Breast epithelium (tissue), 4 donors: ENCODE results near the gene TTC36. TPM values are rescaled to one million over a fixed set of nuclear protein-coding genes. Genes with fewer than 3 reads are reported as not detected.
A peak's percentile ranks its signal among the peaks of the same experiment; 100 is the strongest.
"Not testable (repeated sequence)": the region's sequence is repeated elsewhere in the genome, so short reads cannot be mapped to it uniquely, and the experiment has no call there.

Experiments
- DNase-seq, 2 donors: peaks; one replicate each; pipeline ENCODE4 v3.0.0-alpha.2; 2019; ENCODE audit warnings: low spot score in 2 of 2
- H3K27ac ChIP-seq, 2 donors: fragments of 200-600 bp; sonication (generic) in 1 of 2; one replicate each; pipeline ENCODE4 v1.5.1; 2016 to 2019; ENCODE audit warnings: mild to moderate bottlenecking in 1 of 2
- H3K27me3 ChIP-seq, 2 donors: fragments of 200-600 bp; sonication (generic) in 1 of 2; one replicate each; pipeline versions ENCODE4 v1.5.1 to v1.6.0; 2017 to 2019; ENCODE audit warnings: control low read depth in 1 of 2, mild to moderate bottlenecking in 1 of 2
- H3K36me3 ChIP-seq: fragments of 200-600 bp; one replicate; pipeline ENCODE4 v1.5.1; 2019
- H3K4me1 ChIP-seq, 2 donors: fragments of 200-600 bp; sonication (generic); one replicate each; pipeline ENCODE4 v1.5.1; 2016 to 2019; ENCODE audit warnings: control low read depth in 1 of 2
- H3K4me3 ChIP-seq, 3 donors: fragments of 200-600 bp; sonication (generic); 1 replicate in 2 of 3; 2 replicates in 1 of 3; pipeline ENCODE4 v1.5.1; 2016 to 2019; ENCODE audit warnings: mild to moderate bottlenecking in 3 of 3, moderate library complexity in 2 of 3
- H3K9me3 ChIP-seq, 2 donors: fragments of 200-600 bp; sonication (generic) in 1 of 2; one replicate each; pipeline ENCODE4 v1.5.1; 2016 to 2019; ENCODE audit warnings: control low read depth in 1 of 2
- CTCF ChIP-seq, 3 donors: fragments of 450-650 bp; IDR thresholded peaks; one replicate each; pipeline ENCODE4 v1.5.1; 2016 to 2017; ENCODE audit warnings: antibody characterized with exemption in 3 of 3, mild to moderate bottlenecking in 3 of 3, moderate library complexity in 3 of 3
- POLR2A ChIP-seq: fragments of 450-650 bp; IDR thresholded peaks from one replicate; pipeline ENCODE4 v1.6.1; 2016; ENCODE audit warnings: antibody characterized with exemption, mild to moderate bottlenecking, moderate library complexity
- POLR2AphosphoS5 ChIP-seq, 3 donors: sonication (generic); formaldehyde crosslinking; IDR thresholded peaks; one replicate each; pipeline ENCODE4 v1.6.1; 2017; ENCODE audit warnings: antibody characterized with exemption in 3 of 3
- intact Hi-C: fragments of 100-400 bp; cut with DNase I; formaldehyde crosslinking; loops from one replicate; pipeline ENCODE4 v1.15.1; 2023; ENCODE audit warnings: low total_unique reads
- total RNA-seq, 3 donors: library from RNA; depleted of rRNA; stranded (reverse); fragments of >200 nt; gene quantifications; one replicate each; pipeline ENCODE4 v1.1.0, GENCODE V29; 2016

TTC36 gene
- total RNA-seq, 3 donors from 2014 or later = 3.4 to 15.1 (median 6.2) TPM

GRCh38 chr11:118570787-118571186, 43.5 kb downstream of the TTC36 start:
- Histone ChIP-seq H3K4me3 (no peak overlapping the region), H3K27ac (no peak overlapping the region), H3K27me3 (no peaks in the 10 kb centered on the region), H3K36me3 (no peaks in the 10 kb centered on the region), H3K4me1 (peaks cover 5 to 22% of the 10 kb centered on the region in 2 donors), H3K9me3 (no peaks in the 10 kb centered on the region)
- intact Hi-C loops = loop anchor here (10.0 kb wide), 1 partner anchor 1026 kb away; no protein-coding TSS in a partner anchor
- TF ChIP-seq CTCF (IDR thresholded peaks at IDR 0.05) (no peak), POLR2A (no peak), POLR2AphosphoS5 (IDR thresholded peaks at IDR 0.05) (no peak)
- no peak for DNase-seq

- not testable (repeated sequence) for H3K9me3 ChIP-seq, H3K36me3 ChIP-seq, DNase-seq, H3K27me3 ChIP-seq
- intact Hi-C loops = loop anchor here (10.0 kb wide), 1 partner anchor 1027 kb away; no protein-coding TSS in a partner anchor
- peak overlapping the region; percentile 99 for H3K27ac ChIP-seq
- H3K4me3 ChIP-seq = peak overlapping the region; percentile 98 to 100 (median 99)
- H3K4me1 ChIP-seq = peaks cover 5 to 22% of the 10 kb centered on the region in 2 donors
These were observed 44.4 kb downstream of the TTC36 start for GRCh38 chr11:118571701-118572060.

GRCh38 chr11:118572061-118572980, 45.0 kb downstream of the TTC36 start, which contains the start of gene ARCN1:
ARCN1 (plus strand) TSS chr11:118572409; CDS start chr11:118572548, 139 bp downstream.
- peak; percentile 54 to 89 (median 71) for TF ChIP-seq POLR2AphosphoS5 (IDR thresholded peaks at IDR 0.05)
- TF ChIP-seq CTCF (IDR thresholded peaks at IDR 0.05) = no peak
- no peak for TF ChIP-seq POLR2A
- Histone ChIP-seq H3K36me3 (no peaks in the 10 kb centered on the region), H3K4me3 (peak within 1 kb of the TSS; percentile 98 to 100 (median 99)), H3K27me3 (no peaks in the 10 kb centered on the region), H3K27ac (peak within 1 kb of the TSS; percentile 99), H3K9me3 (no peaks in the 10 kb centered on the region), H3K4me1 (peaks cover 5 to 25% of the 10 kb centered on the region in 2 donors)
- peak; percentile 71 to 74 for DNase-seq
- intact Hi-C loops = loop anchor here (10.0 kb wide), 1 partner anchor 1028 kb away; no protein-coding TSS in a partner anchor

- peaks cover 5 to 27% of the 10 kb centered on the region in 2 donors for H3K4me1 ChIP-seq
- DNase-seq = no peak
- H3K36me3 ChIP-seq = no peaks in the 10 kb centered on the region
- peak in 1 of 3 donors; percentile 5 for TF ChIP-seq CTCF (IDR thresholded peaks at IDR 0.05)
- TF ChIP-seq POLR2AphosphoS5 (IDR thresholded peaks at IDR 0.05) = no peak
- no peaks in the 10 kb centered on the region for H3K9me3 ChIP-seq
- intact Hi-C loops = loop anchor here (10.0 kb wide), 1 partner anchor 1028 kb away; no protein-coding TSS in a partner anchor
- H3K4me3 ChIP-seq = peak overlapping the region; percentile 98 to 100 (median 99)
- no peaks in the 10 kb centered on the region for H3K27me3 ChIP-seq
- H3K27ac ChIP-seq = peak overlapping the region; percentile 99
These were observed 45.8 kb downstream of the TTC36 start for GRCh38 chr11:118572981-118573550.

- Histone ChIP-seq H3K27me3 (no peaks in the 10 kb centered on the region), H3K9me3 (no peaks in the 10 kb centered on the region), H3K4me1 (peaks cover 5 to 27% of the 10 kb centered on the region in 2 donors), H3K4me3 (peak overlapping the region in 2 of 3 donors; percentile 18 to 39), H3K36me3 (no peaks in the 10 kb centered on the region), H3K27ac (no peak overlapping the region)
- intact Hi-C loops = loop anchor here (10.0 kb wide), 1 partner anchor 1030 kb away; no protein-coding TSS in a partner anchor
- TF ChIP-seq POLR2A = no peak
- no peak for DNase-seq
These were observed 47.4 kb downstream of the TTC36 start for GRCh38 chr11:118574636-118575035.

DNA sequence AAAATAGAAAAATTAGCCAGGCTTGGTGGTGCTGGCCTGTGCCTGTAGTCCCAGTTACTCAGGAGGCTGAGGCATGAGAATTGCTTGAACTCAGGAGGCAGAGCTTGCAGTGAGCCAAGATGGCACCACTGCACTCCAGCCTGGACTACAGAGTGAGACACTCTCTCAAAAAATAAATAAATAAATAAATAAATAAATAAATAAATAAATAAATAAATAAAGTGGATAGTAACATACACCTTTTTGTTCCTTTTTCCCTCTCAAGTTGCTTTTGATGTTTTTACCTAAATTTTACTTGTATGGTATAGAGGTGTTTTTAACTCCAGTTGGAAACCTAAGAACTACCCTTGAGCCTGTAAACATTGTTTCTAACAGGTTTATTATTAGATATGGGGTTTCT, 50.7 kb downstream of the TTC36 start:
- Histone ChIP-seq H3K27ac (peak overlapping the region in 1 of 2 donors; percentile 17), H3K4me1 (peaks cover 5 to 24% of the 10 kb centered on the region in 2 donors)
- not testable (repeated sequence) for H3K27me3 ChIP-seq, H3K36me3 ChIP-seq, H3K4me3 ChIP-seq, H3K9me3 ChIP-seq, DNase-seq
- intact Hi-C loops = loop anchor here (10.0 kb wide), 1 partner anchor 1033 kb away; no protein-coding TSS in a partner anchor

Other genes with a start within 250 kb of the TTC36 start
- 1 to 10 TPM in 2 of 3 donors, under 1 TPM in 1; 0.66 to 6.0 (median 2.1) TPM for gene CD3E, start 222.7 kb upstream of the TTC36 start, total RNA-seq
- gene CD3D, start 184.8 kb upstream of the TTC36 start, total RNA-seq = 1 to 10 TPM; 2.6 to 4.8 (median 3.5) TPM
- 100 to 1,000 TPM in 1 of 3 donors, 1 to 10 TPM in 1, under 1 TPM in 1; 0.80 to 122 (median 1.2) TPM for gene CD3G, start 183.1 kb upstream of the TTC36 start, total RNA-seq
- gene UBE4A, start 167.9 kb upstream of the TTC36 start, total RNA-seq = 10 to 100 TPM; 39.0 to 51.5 (median 51.5) TPM
- 10 to 100 TPM; 45.1 to 66.4 (median 56.0) TPM for gene ATP5MG, start 125.9 kb upstream of the TTC36 start, total RNA-seq
- 10 to 100 TPM; 67.4 to 100.0 (median 79.6) TPM for gene KMT2A, start 91.0 kb upstream of the TTC36 start, total RNA-seq
- 10 to 100 TPM; 14.1 to 53.6 (median 38.0) TPM for gene TMEM25, start 3.7 kb downstream of the TTC36 start, total RNA-seq
- gene IFT46, start 38.5 kb downstream of the TTC36 start, total RNA-seq = 10 to 100 TPM; 24.3 to 45.9 (median 33.4) TPM
- 10 to 100 TPM; 94.1 to 99.1 (median 98.6) TPM for gene ARCN1, start 44.9 kb downstream of the TTC36 start, total RNA-seq
- gene PHLDB1, start 80.1 kb downstream of the TTC36 start, total RNA-seq = 100 to 1,000 TPM; 104 to 150 (median 109) TPM
- not detected for gene TREH, start 152.2 kb downstream of the TTC36 start, total RNA-seq